Tibial artery (tissue), 4 donors: ENCODE data around the gene AKAP13.

Experiments
- DNase-seq, 2 donors: peaks; one replicate each; pipeline ENCODE4 v3.0.0-alpha.2; 2019
- H3K27ac ChIP-seq, 2 donors: fragments of 200-600 bp; sonication (generic) in 1 of 2; 1 replicate in 1 of 2; 2 replicates in 1 of 2; pipeline ENCODE4 v1.5.1; 2018 to 2019; ENCODE audit warnings: mild to moderate bottlenecking in 1 of 2
- H3K27me3 ChIP-seq, 2 donors: fragments of 200-600 bp; sonication (generic) in 1 of 2; one replicate each; pipeline versions ENCODE4 v1.5.1 to v1.6.0; 2016 to 2019
- H3K36me3 ChIP-seq, 3 donors: fragments of 200-600 bp; sonication (generic) in 2 of 3; one replicate each; pipeline ENCODE4 v1.5.1; 2016 to 2019; ENCODE audit warnings: mild to moderate bottlenecking in 2 of 3
- H3K4me1 ChIP-seq, 4 donors: fragments of 200-600 bp; sonication (generic) in 2 of 4; 1 replicate in 3 of 4; 2 replicates in 1 of 4; pipeline ENCODE4 v1.5.1; 2016 to 2019
- H3K4me3 ChIP-seq, 2 donors: fragments of 200-600 bp; sonication (generic) in 1 of 2; 1 replicate in 1 of 2; 2 replicates in 1 of 2; pipeline ENCODE4 v1.5.1; 2018 to 2019; ENCODE audit warnings: mild to moderate bottlenecking in 2 of 2
- H3K9me3 ChIP-seq, 3 donors: fragments of 200-600 bp; sonication (generic) in 1 of 3; one replicate each; pipeline ENCODE4 v1.5.1; 2016 to 2019
- intact Hi-C: fragments of 100-400 bp; cut with DNase I; formaldehyde crosslinking; loops from one replicate; pipeline ENCODE4 v1.15.0; 2023; ENCODE audit warnings: low total_unique reads
- TF ChIP-seq, protein P1 (sequence below), 2 experiments: fragments of 200-600 bp in 1 of 2; fragments of 450-650 bp in 1 of 2; IDR thresholded peaks; one replicate each; pipeline ENCODE4 v1.5.1; 2017 to 2019; ENCODE audit warnings: antibody characterized with exemption in 2 of 2, mild to moderate bottlenecking in 1 of 2, moderate library complexity in 1 of 2

AKAP13 gene

GRCh38 chr15:85404176-85404917 is 23.9 kb downstream of the AKAP13 start:
- Histone ChIP-seq H3K27ac (peak overlapping the region; percentile 39 to 55), H3K4me3 (no peak overlapping the region), H3K4me1 (peaks cover 0 to 76% (median 50%) of the 10 kb centered on the region in 4 donors), H3K27me3 (no peaks in the 10 kb centered on the region), H3K36me3 (no peaks in the 10 kb centered on the region), H3K9me3 (no peaks in the 10 kb centered on the region)
- no peak for DNase-seq
- intact Hi-C loops, result no loop called here
- TF ChIP-seq, protein P1, sequence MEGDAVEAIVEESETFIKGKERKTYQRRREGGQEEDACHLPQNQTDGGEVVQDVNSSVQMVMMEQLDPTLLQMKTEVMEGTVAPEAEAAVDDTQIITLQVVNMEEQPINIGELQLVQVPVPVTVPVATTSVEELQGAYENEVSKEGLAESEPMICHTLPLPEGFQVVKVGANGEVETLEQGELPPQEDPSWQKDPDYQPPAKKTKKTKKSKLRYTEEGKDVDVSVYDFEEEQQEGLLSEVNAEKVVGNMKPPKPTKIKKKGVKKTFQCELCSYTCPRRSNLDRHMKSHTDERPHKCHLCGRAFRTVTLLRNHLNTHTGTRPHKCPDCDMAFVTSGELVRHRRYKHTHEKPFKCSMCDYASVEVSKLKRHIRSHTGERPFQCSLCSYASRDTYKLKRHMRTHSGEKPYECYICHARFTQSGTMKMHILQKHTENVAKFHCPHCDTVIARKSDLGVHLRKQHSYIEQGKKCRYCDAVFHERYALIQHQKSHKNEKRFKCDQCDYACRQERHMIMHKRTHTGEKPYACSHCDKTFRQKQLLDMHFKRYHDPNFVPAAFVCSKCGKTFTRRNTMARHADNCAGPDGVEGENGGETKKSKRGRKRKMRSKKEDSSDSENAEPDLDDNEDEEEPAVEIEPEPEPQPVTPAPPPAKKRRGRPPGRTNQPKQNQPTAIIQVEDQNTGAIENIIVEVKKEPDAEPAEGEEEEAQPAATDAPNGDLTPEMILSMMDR (IDR thresholded peaks at IDR 0.05), result no peak

- H3K4me1 ChIP-seq, result peaks cover 0 to 76% (median 50%) of the 10 kb centered on the region in 4 donors
- H3K9me3 ChIP-seq, result no peaks in the 10 kb centered on the region
- TF ChIP-seq, protein P1 (IDR thresholded peaks at IDR 0.05), result no peak
- DNase-seq, result no peak
- peak overlapping the region; percentile 39 to 55 for H3K27ac ChIP-seq
- H3K36me3 ChIP-seq, result no peaks in the 10 kb centered on the region
- no peaks in the 10 kb centered on the region for H3K27me3 ChIP-seq
- intact Hi-C loops, result no loop called here
- no peak overlapping the region for H3K4me3 ChIP-seq
Measured at GRCh38 chr15:85404918-85405866, 24.8 kb downstream of the AKAP13 start.

GRCh38 chr15:85406916-85407315 is 26.5 kb downstream of the AKAP13 start:
- Histone ChIP-seq H3K27ac (no peak overlapping the region), H3K4me1 (peaks cover 0 to 67% (median 49%) of the 10 kb centered on the region in 4 donors)
- intact Hi-C loops, result no loop called here

DNA sequence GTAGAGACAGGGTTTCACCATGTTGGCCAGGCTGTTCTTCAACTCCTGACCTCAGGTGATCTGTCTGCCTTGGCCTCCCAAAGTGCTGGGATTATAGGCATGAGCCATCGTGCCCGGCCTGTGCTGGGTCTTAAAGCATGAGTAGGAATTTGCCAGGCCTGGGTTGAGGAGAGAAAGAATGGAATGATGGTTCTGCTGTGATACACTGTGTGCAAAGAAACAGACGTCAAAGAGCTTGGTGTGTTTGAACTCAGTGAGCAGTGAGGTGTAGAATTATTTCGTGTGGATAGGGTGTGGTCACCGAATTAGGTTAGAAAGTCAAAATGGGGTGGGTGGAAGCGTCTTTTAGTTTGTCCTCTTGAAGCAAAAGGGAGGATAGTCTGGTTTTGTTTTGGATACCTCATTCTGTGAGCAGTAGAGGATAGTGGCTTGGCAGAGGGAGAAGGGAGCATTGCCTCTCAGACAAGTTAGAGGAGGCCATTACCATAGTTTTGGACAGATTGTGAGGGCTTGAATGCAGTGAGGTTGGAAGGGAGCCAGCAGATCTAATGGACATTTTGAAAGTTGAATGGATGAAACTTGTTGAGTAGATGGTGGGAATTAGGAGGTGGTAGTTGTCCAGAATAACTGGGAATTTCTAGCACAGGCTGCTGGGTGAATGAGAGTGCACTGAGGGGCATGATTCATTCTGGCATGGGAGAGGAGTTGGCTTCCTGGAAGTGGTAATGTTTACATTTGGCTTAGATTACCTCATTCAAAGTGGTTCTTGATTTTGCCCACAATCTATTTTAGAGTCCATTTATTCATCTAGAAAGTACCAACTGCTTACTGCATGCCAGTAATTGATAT is 27.2 kb downstream of the AKAP13 start:
- DNase-seq, result no peak
- H3K27ac ChIP-seq, result peak overlapping the region; percentile 28 to 33

More at GRCh38 chr15:85406916-85407315, 26.5 kb downstream of the AKAP13 start:
- Histone ChIP-seq H3K36me3 (no peaks in the 10 kb centered on the region), H3K4me3 (no peak overlapping the region), H3K9me3 (no peaks in the 10 kb centered on the region), H3K27me3 (no peaks in the 10 kb centered on the region)
- TF ChIP-seq, protein P1 (IDR thresholded peaks at IDR 0.05), result no peak
- no peak for DNase-seq

More for the DNA sequence above, 27.2 kb downstream of the AKAP13 start:
- no peaks in the 10 kb centered on the region for H3K36me3 ChIP-seq
- intact Hi-C loops, result no loop called here
- no peaks in the 10 kb centered on the region for H3K27me3 ChIP-seq
- H3K4me3 ChIP-seq, result no peak overlapping the region
- no peaks in the 10 kb centered on the region for H3K9me3 ChIP-seq
- TF ChIP-seq, protein P1 (IDR thresholded peaks at IDR 0.05), result no peak
- peaks cover 0 to 60% (median 46%) of the 10 kb centered on the region in 4 donors for H3K4me1 ChIP-seq
